Stomach (tissue), 9 donors: Measurements from ENCODE around the gene OLFML2A. TPM values are rescaled to one million over a fixed set of nuclear protein-coding genes. Genes with fewer than 3 reads are reported as not detected.

Experiments
- DNase-seq, 2 donors: peaks; one replicate each; pipeline versions ENCODE4 v3.0.0 to v3.0.0-alpha.2; 2013 to 2019
- H3K27ac ChIP-seq, 5 donors: fragments of 200-600 bp in 4 of 5; sonication (generic) in 4 of 5; one replicate each; pipeline ENCODE4 v1.5.1; 2013 to 2019; ENCODE audit warnings: mild to moderate bottlenecking in 1 of 5, moderate library complexity in 1 of 5
- H3K27me3 ChIP-seq, 3 donors: fragments of 200-600 bp; sonication (generic); one replicate each; pipeline ENCODE4 v1.5.1; 2017 to 2019; ENCODE audit warnings: mixed run types in 1 of 3
- H3K36me3 ChIP-seq, 4 donors: fragments of 200-600 bp; sonication (generic); 1 replicate in 3 of 4; 2 replicates in 1 of 4; pipeline ENCODE4 v1.5.1; 2016 to 2019
- H3K4me1 ChIP-seq, 4 donors: fragments of 200-600 bp; sonication (generic); one replicate each; pipeline ENCODE4 v1.5.1; 2016 to 2019
- H3K4me3 ChIP-seq, 4 donors: fragments of 200-600 bp; sonication (generic) in 3 of 4; one replicate each; pipeline ENCODE4 v1.5.1; 2016 to 2019; ENCODE audit warnings: mild to moderate bottlenecking in 1 of 4
- H3K9me3 ChIP-seq, 4 donors: fragments of 200-600 bp; sonication (generic); one replicate each; pipeline ENCODE4 v1.5.1; 2016 to 2019
- CTCF ChIP-seq, 7 experiments: fragments of 450-650 bp in 4 of 7; fragments of 200-600 bp in 3 of 7; sonication (generic) in 3 of 7; IDR thresholded peaks; one replicate each; pipeline ENCODE4 v1.5.1; 2016 to 2019; ENCODE audit warnings: antibody characterized with exemption in 7 of 7, control low read depth in 2 of 7, mild to moderate bottlenecking in 1 of 7
- EP300 ChIP-seq: sonication (generic); formaldehyde crosslinking; IDR thresholded peaks from one replicate; pipeline ENCODE4 v1.6.1; 2017; ENCODE audit warnings: antibody characterized with exemption
- POLR2A ChIP-seq, 4 donors: fragments of 450-650 bp; IDR thresholded peaks; one replicate each; pipeline ENCODE4 v1.6.1; 2016; ENCODE audit warnings: antibody characterized with exemption in 4 of 4, control low read depth in 2 of 4, mild to moderate bottlenecking in 1 of 4, moderate library complexity in 1 of 4
- POLR2AphosphoS5 ChIP-seq, 3 donors: sonication (generic); formaldehyde crosslinking; IDR thresholded peaks; one replicate each; pipeline ENCODE4 v1.6.1; 2016; ENCODE audit warnings: antibody characterized with exemption in 3 of 3
- WGBS, 5 donors: extraction: QIAGEN DNeasy Blood & Tissue Kit in 3 of 5; methylation state at CpG; one replicate each; pipeline versions ENCODE4 v1.1.5 to v1.1.7; 2013 to 2018; 5-methylcytosine and 5-hydroxymethylcytosine counted together
- intact Hi-C: fragments of 100-400 bp; cut with DNase I; formaldehyde crosslinking; loops from one replicate; pipeline ENCODE4 v1.15.1; 2023; ENCODE audit warnings: low total_unique reads
- polyA plus RNA-seq, 3 donors: library from polyadenylated mRNA; stranded (reverse); fragments of 200-250 nt; gene quantifications; one replicate each; pipeline ENCODE4 v1.2.3, GENCODE V29; 2013
- total RNA-seq, 5 donors: library from RNA; depleted of rRNA; stranded (reverse); fragments of >200 nt; gene quantifications; one replicate each; pipeline versions ENCODE4 v1.1.0 to v1.2.3, GENCODE V29; 2014 to 2016
- donor health status: healthy with polysubstance abuse.
- donor health status: Bipolar disorder and iron deficiency.
- donor health status: healthy.

Gene OLFML2A
- total and polyA plus RNA-seq, 8 donors = 0.56 to 91.2 (median 3.5) TPM

- no peak for TF ChIP-seq CTCF (IDR thresholded peaks at IDR 0.05)
- no peak for TF ChIP-seq POLR2A (IDR thresholded peaks at IDR 0.05)
- TF ChIP-seq EP300 = no peak
- TF ChIP-seq POLR2AphosphoS5 (IDR thresholded peaks at IDR 0.05) = no peak
- 73 to 94% (median 81%) methylated on average over 1 of the region's 1 CpG for WGBS, 5 donors
Measured at GRCh38 chr9:124752967-124753366, 24.0 kb upstream of the OLFML2A start.

GRCh38 chr9:124754289-124754688 is 22.6 kb upstream of the OLFML2A start:
- no peak overlapping the region for H3K4me3 ChIP-seq
- H3K9me3 ChIP-seq = no peaks in the 10 kb centered on the region
- H3K27ac ChIP-seq = no peak overlapping the region
- intact Hi-C loops = no loop called here
- H3K36me3 ChIP-seq = no peaks in the 10 kb centered on the region
- H3K27me3 ChIP-seq = peaks cover 3 to 72% (median 18%) of the 10 kb centered on the region in 3 donors
- WGBS, 5 donors = 22 to 36% (median 28%) methylated on average over 4 of the region's 4 CpGs
- H3K4me1 ChIP-seq = no peaks in the 10 kb centered on the region
- peak in 1 of 2 donors; percentile 37 for DNase-seq
- TF ChIP-seq POLR2A (IDR thresholded peaks at IDR 0.05) = no peak
- TF ChIP-seq CTCF (IDR thresholded peaks at IDR 0.05) = no peak
- no peak for TF ChIP-seq POLR2AphosphoS5 (IDR thresholded peaks at IDR 0.05)
- TF ChIP-seq EP300 = no peak

More at GRCh38 chr9:124752967-124753366, 24.0 kb upstream of the OLFML2A start:
- no peak for DNase-seq
- Histone ChIP-seq H3K27me3 (peaks cover 1 to 59% (median 18%) of the 10 kb centered on the region in 3 donors), H3K4me3 (no peak overlapping the region), H3K27ac (no peak overlapping the region), H3K9me3 (no peaks in the 10 kb centered on the region), H3K36me3 (no peaks in the 10 kb centered on the region), H3K4me1 (no peaks in the 10 kb centered on the region)
- intact Hi-C loops = no loop called here

- 53 to 67% (median 62%) methylated on average over 3 of the region's 3 CpGs for WGBS, 5 donors
- no peak overlapping the region for H3K27ac ChIP-seq
- no peak overlapping the region for H3K4me3 ChIP-seq
- no peak for TF ChIP-seq POLR2A (IDR thresholded peaks at IDR 0.05)
- TF ChIP-seq CTCF (IDR thresholded peaks at IDR 0.05) = no peak
- TF ChIP-seq EP300 = no peak
- TF ChIP-seq POLR2AphosphoS5 (IDR thresholded peaks at IDR 0.05) = no peak
- H3K9me3 ChIP-seq = no peaks in the 10 kb centered on the region
- no peaks in the 10 kb centered on the region for H3K36me3 ChIP-seq
- peaks cover 3 to 80% (median 18%) of the 10 kb centered on the region in 3 donors for H3K27me3 ChIP-seq
- intact Hi-C loops = no loop called here
- no peaks in the 10 kb centered on the region for H3K4me1 ChIP-seq
- DNase-seq = no peak
Measured at GRCh38 chr9:124755061-124755460, 21.9 kb upstream of the OLFML2A start.

GRCh38 chr9:124756011-124756410 is 20.9 kb upstream of the OLFML2A start:
- Histone ChIP-seq H3K4me3 (no peak overlapping the region), H3K36me3 (no peaks in the 10 kb centered on the region), H3K4me1 (no peaks in the 10 kb centered on the region), H3K27ac (no peak overlapping the region), H3K9me3 (no peaks in the 10 kb centered on the region), H3K27me3 (peaks cover 3 to 83% (median 14%) of the 10 kb centered on the region in 3 donors)
- DNase-seq = no peak
- 88 to 96% (median 94%) methylated on average over 2 of the region's 2 CpGs for WGBS, 5 donors
- intact Hi-C loops = no loop called here
- TF ChIP-seq EP300 (no peak), POLR2A (IDR thresholded peaks at IDR 0.05) (no peak), CTCF (IDR thresholded peaks at IDR 0.05) (no peak), POLR2AphosphoS5 (IDR thresholded peaks at IDR 0.05) (no peak)
